ENCODE data around the gene TMEM114.

TMEM114 gene

DNA sequence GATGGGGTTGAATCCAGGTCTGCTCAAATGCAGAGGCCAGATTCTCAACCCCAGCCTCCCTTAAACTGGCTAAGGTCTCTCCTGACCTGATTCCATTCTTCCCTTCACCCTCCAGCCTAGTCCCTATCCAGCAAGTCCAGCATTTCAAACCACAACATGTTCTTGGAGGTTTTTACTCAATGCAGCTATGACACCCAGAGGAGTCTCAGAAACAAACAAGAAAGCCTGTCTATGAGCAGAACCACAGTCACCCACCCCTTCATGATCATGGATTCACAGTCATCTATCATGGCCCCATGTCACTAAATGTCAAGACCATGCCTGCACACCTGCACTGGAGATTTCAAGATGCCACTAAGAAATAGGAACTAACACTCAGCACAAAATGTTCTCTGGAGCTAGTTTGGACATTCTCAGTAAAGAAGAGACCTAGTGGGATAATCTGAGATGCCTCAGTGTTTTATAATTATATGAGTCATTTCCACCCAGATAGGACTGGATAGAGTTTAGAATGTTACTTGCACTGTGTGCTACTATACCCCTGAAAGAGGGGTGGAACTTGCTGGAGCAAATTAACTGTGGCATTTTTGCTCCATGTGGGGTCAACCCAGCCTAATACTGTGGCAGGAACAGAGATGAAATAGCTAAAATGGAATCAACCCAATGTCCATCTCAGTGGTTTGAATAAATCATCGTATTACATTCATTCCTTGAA lies 21.7 kb upstream of the TMEM114 start:
- in situ Hi-C loops (cut with HindIII; ENCODE audit: low sequenced_read_pairs), result no loop called here

GRCh38 chr16:8611122-8611521 lies 20.8 kb upstream of the TMEM114 start:
- in situ Hi-C loops (cut with HindIII; ENCODE audit: low sequenced_read_pairs), result no loop called here

- in situ Hi-C loops (cut with HindIII; ENCODE audit: low sequenced_read_pairs), result no loop called here
Measured at GRCh38 chr16:8607214-8607613, 16.9 kb upstream of the TMEM114 start.

DNA sequence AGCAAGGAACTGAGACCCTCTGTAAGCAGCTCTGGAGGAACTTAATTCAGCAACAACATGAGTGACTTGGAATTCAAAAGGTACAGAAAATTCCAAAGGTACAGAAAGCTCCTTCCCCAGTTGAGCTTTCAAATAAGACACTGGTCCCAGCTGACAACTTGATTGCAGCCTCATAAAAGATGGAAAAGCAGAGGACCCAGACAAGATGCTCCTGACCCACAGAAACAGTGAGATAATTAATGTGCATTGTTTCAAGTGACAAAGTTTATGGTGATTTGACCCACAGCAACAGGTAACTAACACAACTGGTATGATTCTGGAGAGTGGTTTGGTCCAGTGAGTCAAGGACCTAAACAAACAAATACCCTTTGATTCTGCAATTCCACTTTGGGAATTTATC lies 15.2 kb upstream of the TMEM114 start:
- in situ Hi-C loops (cut with HindIII; ENCODE audit: low sequenced_read_pairs), result no loop called here

GRCh38 chr16:8600144-8600775 lies 9.9 kb upstream of the TMEM114 start:
- in situ Hi-C loops (cut with HindIII; ENCODE audit: low sequenced_read_pairs), result no loop called here

DNA sequence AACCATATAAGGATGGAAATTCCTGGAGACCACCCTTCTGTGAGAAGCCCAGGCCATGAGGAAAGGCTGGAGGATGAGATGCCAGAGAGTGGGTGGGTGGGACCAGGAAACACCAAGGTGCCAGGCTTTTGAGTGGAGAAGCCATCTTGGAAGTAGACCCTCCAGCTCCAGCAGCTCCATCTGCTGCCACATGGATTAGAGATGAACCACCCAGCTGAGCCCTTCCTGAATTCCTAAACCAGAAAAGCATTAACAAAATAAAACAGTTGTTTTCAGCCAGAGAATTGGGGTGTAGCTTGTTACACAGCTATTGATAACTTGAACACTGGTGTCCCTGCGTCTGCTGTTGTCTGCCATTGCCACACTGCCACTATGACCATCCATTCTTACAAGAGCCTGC lies 6.3 kb upstream of the TMEM114 start:
- in situ Hi-C loops (cut with HindIII; ENCODE audit: low sequenced_read_pairs), result no loop called here

DNA sequence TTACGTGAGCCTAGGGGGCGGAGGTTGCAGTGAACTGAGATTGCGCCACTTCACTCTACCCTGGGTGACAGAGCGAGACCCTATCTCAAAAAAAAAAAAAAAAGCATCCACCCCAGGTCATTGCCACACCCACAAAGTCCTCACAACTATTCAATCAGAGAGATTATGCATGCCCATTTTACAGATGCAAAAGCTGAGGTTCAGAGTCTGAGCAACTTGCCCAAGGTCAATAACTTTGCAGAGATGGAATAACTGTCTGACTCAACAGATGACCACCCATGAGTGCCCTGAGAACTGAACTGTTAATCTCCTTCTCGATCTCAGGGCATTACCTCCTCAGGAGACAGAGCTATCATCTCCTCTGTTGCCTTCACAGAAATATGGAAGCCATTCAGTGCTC lies 5.5 kb upstream of the TMEM114 start:
- in situ Hi-C loops (cut with HindIII; ENCODE audit: low sequenced_read_pairs), result no loop called here

DNA sequence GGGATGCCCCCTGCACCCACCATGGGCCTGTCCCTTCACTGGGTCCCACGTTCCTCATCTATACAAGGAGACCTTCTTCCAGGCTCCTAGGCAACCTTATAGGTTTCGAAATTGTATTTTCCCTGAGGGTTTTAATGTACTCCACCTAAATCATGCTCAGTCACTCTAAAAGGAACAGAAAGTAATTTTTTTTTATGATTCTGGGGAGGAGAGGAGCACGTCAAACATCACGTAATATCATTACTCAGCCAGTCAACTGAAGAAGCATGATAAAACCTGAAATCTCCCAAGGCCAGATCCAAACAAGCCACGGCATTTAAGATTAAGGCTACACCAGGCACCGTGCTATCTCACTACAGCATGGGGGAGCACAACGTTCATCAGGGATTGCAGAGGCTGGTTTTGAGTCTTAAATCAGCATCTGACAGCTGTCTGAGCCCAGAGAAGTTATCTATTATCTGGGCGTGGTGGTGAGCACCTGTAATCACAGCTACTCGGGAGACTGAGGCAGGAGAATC lies 3.9 kb upstream of the TMEM114 start:
- in situ Hi-C loops (cut with HindIII; ENCODE audit: low sequenced_read_pairs), result no loop called here

DNA sequence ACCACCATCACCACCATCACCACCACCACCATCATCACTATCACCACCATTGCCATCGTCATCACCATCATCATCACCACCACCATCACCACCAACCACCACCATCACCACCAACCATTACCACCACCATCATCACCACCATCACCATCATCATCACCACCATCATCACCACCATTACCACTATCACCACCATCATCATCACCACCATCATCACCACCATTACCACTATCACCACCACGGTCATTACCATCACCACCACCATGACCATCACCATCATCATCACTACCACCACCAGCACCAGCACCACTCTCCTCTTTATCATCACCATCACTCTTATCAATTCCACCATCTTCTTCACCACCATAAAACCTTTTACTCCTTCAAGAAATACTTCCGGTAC lies 1.1 kb upstream of the TMEM114 start:
- in situ Hi-C loops (cut with HindIII; ENCODE audit: low sequenced_read_pairs), result no loop called here

- in situ Hi-C loops (cut with HindIII; ENCODE audit: low sequenced_read_pairs), result no loop called here
Measured at GRCh38 chr16:8590811-8591210, 500 bp upstream of the TMEM114 start.

DNA sequence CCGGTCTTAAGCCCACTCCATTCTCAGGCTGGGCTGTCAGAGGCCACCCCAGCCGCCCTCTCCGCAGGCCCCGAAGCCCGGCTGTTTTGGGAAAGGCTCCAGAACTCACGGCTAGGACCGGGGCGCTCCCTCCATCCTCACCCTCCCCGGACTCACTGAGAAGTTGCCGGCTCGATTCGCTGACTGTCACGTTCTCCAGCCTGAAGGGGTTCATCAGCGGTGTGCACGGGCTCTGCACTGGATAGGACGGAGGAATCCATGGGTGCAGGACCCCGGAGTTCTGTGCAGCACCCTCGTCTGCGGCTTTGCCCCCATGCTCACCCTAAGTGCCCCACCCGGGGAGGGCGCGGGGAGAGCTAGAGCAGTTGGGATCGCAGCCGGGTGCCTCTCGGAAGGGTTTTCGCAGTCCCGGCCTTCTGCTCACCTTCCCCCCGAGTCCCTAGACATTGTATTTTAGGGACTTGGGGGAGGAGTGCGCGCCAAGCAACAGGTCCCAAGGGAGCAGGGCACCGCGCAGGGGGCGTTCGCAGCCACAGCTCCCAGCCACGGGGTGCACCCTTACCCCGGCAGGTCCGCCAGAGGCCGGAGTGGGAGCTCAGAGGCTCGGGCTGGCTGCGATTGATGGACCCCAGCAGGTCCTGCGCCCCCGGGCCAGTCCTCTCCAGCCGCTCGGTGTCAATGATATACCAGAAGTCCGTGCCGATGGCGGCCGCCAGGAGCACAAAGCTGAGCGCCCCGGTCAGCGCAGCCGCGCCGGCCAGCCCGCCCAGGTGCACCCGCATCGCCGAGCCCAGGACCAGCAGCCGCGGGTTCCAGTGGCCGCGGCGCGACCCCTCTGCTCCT lies 1.0 kb downstream of the TMEM114 start:
- in situ Hi-C loops (cut with HindIII; ENCODE audit: low sequenced_read_pairs), result no loop called here

- in situ Hi-C loops (cut with HindIII; ENCODE audit: low sequenced_read_pairs), result no loop called here
Measured at GRCh38 chr16:8588682-8589056, 1.6 kb downstream of the TMEM114 start.

DNA sequence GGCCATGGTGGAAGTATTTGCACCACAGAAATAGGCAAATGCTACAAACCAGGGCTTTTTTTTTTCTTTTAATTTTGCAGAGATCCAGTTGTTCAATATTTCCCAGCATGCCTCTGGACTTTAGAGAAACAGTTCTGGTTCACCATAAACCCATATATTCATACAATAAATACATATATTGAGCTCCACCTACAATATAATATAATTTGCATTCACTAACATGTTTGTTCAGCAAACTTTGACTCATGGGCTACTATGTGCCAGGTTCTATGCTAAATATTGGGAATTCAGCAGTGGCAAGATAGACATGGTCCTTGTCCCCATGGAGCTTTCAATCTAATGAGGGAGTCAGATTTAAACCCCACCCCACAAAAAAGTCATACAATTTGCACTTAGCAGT lies 3.2 kb downstream of the TMEM114 start:
- in situ Hi-C loops (cut with HindIII; ENCODE audit: low sequenced_read_pairs), result no loop called here

DNA sequence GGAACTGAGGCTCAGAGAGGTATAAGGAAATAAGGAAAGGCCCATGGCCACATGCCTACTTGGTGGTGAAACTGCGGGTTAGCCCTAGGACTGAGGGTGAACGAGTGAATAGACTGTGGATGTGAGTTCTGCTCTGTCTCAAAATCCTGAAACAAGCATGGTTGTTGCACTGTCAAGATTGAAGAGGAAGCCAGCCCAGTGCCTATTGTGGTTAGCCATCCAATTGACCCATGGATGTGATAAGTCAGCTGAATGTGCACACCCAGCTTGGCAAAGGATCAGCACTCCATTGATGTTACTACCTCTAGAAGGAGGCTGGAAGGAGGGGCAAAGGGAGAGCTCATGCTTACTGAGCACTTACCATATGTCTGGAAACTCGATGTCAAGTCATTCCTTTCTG lies 4.5 kb downstream of the TMEM114 start:
- in situ Hi-C loops (cut with HindIII; ENCODE audit: low sequenced_read_pairs), result no loop called here

DNA sequence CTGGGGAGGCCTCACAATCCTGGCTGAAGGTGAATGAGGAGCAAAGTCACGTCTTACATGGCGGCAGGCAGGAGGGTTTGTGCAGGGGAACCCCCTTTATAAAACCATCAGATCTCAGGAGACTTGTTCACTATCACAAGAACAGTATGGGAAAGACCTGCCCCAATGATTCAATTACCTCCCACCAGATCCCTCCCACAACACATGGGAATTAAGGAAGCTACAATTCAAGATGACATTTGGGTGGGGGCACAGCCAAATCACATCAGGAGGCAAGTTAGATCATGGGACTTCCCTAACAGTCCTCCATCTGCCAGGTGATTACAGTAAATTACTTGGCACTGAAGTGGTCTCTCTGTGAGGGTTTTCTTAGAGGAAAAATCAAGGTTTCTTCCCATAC lies 5.3 kb downstream of the TMEM114 start:
- in situ Hi-C loops (cut with HindIII; ENCODE audit: low sequenced_read_pairs), result no loop called here

DNA sequence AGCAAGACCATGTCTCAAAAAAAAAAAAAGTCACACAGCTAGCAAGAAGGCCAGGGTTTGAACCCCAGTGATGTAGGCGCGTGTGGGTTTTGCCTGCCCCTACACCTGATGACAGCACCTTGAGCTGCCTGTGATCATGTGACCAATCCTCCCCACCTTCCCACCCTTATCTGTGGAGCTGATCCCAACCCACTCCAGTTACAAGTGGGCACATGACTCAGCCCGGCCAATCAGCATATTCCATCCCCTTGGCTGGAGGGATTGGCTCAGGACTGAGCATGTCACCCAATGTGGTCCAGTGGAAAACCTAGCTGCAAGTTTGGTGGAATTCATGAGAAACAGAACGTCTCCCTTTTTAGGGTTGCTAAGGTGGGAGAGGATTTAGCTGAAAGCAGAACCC lies 6.6 kb downstream of the TMEM114 start:
- in situ Hi-C loops (cut with HindIII; ENCODE audit: low sequenced_read_pairs), result loop anchor here (5.0 kb wide), 1 partner anchor 46 kb away; no protein-coding TSS in a partner anchor

DNA sequence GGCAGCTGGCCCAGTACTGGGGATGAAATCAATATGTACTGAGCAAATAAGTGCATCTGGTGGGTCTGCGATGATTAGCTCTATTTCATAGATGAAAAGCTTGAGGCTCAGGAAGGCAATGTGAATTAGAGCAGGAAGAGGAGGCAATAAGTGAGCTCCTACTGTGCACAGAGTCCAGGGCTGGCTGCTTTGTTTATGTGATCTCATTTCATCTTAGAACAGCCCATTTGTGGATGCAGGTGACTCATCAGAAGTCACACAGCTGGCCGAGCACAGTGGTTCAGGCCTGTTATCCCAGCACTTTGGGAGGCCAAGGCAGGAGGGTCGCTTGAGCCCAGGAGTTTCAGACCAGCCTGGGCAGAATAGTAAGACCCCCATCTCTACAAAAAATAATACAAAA lies 7.1 kb downstream of the TMEM114 start:
- in situ Hi-C loops (cut with HindIII; ENCODE audit: low sequenced_read_pairs), result loop anchor here (5.0 kb wide), 1 partner anchor 46 kb away; no protein-coding TSS in a partner anchor

- in situ Hi-C loops (cut with HindIII; ENCODE audit: low sequenced_read_pairs), result loop anchor here (5.0 kb wide), 1 partner anchor 45 kb away; no protein-coding TSS in a partner anchor
Measured at GRCh38 chr16:8581831-8582580, 8.3 kb downstream of the TMEM114 start.

DNA sequence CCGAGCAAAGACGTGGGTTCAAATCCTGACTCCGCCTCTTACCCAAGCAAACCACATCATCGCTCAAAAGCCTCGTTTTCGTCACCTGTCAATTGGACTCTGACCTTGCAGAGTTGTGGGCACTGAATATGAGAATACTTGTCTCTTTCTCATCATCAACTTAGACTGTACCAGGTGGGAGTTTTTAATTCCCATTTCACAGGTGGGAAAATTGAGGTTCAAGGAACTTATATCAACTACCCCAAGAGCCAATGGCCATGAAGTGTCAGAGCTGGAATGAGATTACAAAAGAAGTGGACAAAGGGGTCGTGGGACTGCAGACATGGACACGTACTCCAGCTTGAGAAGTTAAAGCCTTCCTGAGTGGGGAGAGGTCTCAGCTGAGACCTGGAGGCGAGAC lies 10.8 kb downstream of the TMEM114 start:
- in situ Hi-C loops (cut with HindIII; ENCODE audit: low sequenced_read_pairs), result no loop called here

- in situ Hi-C loops (cut with HindIII; ENCODE audit: low sequenced_read_pairs), result no loop called here
Measured at GRCh38 chr16:8577678-8578304, 12.5 kb downstream of the TMEM114 start.

Measured in endothelial cell of hepatic sinusoid (primary cell).